Measurements from ENCODE around the gene CCSER2.
"Not testable (repeated sequence)": the region's sequence is repeated elsewhere in the genome, so short reads cannot be mapped to it uniquely, and the experiment has no call there.

Gene CCSER2

GRCh38 chr10:84347575-84348002 is 19.2 kb downstream of the CCSER2 start:
- DNase-seq (ENCODE audit: low spot score), result not testable (repeated sequence)

DNA sequence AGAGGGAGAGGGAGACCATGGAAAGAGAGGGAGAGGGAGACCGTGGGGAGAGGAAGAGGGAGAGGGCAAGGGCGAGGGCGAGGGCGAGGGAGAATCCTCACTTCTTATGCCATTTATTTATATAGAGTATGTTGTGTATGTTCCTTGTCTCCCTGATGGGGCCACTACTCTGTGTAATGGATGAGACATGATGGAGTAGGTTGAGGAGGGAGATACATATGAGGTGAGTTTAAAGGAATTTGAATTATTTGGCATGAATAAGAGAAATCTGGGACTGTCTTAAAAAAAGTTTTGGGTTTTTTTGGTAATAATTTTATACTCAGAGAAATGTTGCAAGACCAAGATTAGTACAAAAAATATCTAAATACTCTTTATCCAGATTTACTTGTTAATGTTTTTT is 20.1 kb downstream of the CCSER2 start:
- no peak for DNase-seq (ENCODE audit: low spot score)

GRCh38 chr10:84348860-84349259 is 20.5 kb downstream of the CCSER2 start:
- no peak for DNase-seq (ENCODE audit: low spot score)

GRCh38 chr10:84352251-84352842 is 24.0 kb downstream of the CCSER2 start:
- DNase-seq (ENCODE audit: low spot score), result peak; percentile 65

DNA sequence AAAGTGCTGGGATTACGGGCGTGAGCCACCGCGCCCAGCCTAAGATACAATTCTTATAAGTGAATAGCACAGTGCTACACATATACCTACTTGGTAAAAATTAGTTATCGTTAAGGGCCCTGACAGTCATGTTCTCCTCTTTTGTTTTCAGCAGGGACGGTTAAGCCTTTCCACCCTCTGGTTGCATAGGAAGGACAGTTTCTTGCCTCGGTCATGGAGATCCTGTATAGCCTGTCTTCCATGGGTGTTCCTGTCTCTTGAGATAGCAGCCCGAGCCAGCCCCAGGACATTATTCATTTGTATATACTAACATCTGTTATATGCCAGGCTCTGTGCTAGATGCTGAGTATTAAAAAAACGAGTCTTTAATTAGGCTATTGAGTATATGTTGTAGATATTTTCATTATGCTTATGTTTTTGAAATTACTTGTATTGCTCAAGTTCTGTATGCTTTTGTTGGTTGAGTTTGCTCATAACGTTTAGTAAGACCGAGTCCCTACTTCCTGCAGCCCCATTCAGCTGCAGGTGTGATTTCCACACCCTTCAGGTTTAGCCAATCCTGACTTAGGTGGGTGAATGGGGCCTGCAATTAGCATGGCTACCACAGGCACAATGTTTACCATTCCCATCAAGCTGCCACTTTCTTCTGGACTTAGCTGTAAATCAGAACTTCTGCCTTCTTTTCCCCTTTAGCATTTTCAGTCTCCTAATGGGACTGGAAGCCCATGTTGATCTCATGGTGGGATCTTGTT is 24.8 kb downstream of the CCSER2 start:
- DNase-seq (ENCODE audit: low spot score), result no peak

DNA sequence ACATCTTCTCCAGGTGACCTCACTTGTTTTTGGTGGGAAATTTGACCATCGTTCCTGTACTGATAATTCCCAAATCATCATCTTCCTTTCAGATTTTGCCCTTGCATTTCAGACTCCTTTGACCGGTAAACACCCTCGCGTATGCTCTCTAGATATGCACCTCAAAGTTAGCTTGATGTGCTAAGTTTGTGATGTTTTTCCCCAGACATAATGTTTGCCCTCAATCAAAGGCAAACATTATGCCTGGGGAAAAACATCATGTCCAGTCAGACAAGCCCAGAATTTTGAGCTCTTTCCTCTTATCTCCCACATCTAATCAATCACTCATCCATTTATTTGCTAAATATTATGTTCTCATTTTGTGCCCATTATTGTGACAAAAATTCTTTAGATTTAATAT is 26.2 kb downstream of the CCSER2 start:
- DNase-seq (ENCODE audit: low spot score), result no peak

DNA sequence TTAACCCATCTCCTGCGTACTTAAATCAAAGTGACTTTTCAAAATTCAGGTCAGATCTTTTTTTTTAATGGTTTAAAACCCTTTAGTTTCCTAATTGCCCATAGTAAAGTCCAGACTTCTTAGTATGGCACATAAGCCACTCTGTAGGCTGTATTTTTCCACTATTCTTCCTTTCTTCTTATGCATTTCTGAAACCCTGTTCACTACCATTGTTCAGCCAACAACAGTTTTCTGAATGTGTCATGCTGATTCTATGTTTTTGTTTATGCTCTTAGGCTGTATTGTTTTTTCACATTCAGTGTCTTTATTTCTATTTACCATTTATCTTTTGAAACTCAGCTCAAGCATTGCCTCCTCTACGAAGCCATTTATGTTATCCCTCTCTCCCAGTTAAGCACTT is 26.7 kb downstream of the CCSER2 start:
- no peak for DNase-seq (ENCODE audit: low spot score)

- DNase-seq (ENCODE audit: low spot score), result no peak
Observed at GRCh38 chr10:84356928-84357327, 28.5 kb downstream of the CCSER2 start.

DNA sequence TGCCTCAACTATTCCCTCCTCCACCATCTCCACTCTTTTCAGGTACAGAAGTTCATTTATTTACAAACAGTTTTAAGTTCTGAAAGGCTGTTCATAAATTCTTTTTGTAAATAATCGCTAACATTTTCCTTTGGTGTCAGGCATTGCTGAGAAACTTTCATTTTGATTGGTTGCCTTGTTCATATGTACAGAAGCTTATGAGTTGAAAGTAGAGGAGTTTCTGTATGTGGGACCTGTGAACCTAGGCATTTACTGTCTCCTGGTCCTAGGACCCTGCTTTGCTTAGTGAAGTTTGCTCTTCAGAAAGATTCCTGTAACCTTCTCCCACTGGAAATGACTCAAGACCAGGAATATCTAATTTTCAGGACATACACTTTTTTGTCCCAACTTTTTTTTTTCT is 30.4 kb downstream of the CCSER2 start:
- no peak for DNase-seq (ENCODE audit: low spot score)

DNA sequence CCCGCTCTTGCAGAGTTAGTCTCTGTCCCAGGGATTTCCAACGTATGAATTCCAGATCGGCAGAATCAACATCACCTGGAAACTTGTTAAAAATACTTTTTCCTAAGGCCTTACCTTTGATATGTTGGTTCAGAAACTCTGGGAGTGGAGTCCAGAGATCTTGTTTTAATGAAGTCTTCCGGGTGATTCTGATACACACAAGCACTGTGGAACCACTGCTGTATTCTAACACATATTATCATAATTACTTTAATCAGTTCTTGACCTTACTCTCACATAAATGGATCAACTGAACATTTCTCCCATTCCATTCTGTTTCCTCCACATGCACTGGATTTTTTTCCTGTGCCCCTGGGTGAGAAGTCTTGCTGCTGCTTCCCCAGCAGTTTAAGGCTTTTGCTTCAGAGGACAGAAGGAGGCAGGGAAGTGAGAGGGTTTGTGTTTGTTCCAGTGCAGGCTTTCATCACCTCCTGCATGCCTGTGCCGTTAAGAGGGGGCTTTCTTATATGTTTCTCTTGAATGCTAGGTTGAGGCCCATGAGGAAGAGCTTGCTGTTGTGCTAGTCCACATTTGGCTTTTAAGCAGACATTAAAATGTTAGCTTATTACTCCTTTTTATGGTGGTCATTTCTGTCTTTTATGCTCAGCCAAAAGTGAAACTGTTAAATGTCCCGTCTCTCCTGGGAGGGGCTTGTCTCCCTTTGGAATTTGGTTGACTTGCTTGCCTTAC is 32.4 kb downstream of the CCSER2 start:
- DNase-seq (ENCODE audit: low spot score), result no peak

- DNase-seq (ENCODE audit: low spot score), result no peak
Observed at GRCh38 chr10:84365335-84365881, 37.0 kb downstream of the CCSER2 start.

DNA sequence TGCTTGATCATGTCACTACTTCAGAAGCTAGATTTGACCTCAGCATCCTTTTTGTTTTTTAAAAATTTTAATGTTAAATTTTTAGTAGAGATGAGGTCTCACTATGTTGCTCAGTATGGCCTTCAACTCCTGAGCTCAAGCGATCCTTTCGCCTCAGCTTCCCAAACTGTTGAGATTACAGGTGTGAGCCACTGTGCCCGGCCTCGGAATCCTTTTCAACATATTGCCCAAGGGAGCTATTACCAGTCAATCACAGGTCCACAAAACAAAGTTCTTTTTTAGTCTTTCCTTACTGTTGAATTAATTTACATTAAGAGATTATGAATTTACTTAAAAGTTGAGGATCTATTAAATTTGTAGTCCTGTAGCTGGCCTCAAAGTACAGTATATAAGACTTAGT is 37.7 kb downstream of the CCSER2 start:
- DNase-seq (ENCODE audit: low spot score), result no peak

DNA sequence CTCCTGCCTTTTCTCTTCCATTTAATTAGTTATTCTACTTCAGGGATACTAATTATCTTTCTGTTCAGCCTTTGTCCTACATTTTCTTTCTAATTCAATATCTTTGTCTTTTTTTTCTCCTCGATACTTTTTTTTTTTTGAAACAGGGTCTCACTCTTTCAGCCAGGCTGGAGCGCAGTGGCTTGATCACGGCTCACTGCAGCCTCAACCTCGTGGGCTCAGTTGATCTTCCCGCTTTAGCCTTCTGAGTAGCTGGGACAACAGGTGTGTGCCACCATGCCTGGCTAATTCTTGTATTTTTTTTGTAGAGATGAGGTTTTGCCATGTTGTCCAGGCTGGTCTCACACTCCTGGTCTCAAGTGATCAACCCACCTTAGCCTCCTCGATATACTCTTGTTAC is 38.9 kb downstream of the CCSER2 start:
- DNase-seq (ENCODE audit: low spot score), result no peak

DNA sequence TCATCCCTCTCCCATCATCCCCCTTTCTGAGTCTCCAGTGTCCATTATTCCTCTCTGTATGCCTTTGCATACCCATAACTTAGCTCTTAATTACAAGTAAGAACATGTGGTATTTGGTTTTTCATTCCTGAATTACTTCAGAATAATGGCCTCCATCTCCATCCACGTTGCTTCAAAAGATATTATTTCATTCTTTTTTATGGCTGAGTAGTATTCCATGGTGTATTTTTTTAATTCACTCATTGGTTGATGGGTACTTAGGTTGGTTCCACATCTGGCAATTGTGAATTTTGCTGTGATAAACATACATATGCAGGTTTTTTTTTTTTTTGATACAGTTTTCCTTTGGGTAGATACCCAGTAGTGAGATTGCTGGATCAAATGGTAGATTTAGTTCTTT is 40.4 kb downstream of the CCSER2 start:
- no peak for DNase-seq (ENCODE audit: low spot score)

DNA sequence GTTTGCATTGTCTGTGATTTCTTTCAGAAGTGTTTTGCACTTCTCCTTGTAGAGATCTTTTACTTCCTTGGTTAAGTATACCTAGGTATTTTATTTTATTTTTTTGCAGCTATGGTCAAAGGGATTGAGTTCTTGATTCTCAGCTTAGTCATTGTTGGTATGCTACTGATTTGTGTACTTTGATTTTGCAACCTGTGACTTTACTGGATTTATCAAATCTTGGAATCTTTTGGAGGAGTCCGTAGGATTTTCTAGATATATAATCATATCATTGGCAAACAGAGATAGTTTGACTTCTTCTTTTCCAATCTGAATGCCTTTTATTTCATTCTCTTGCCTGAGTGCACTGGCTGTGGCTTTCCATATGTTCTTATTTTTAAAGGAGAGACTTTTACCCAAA is 41.9 kb downstream of the CCSER2 start:
- no peak for DNase-seq (ENCODE audit: low spot score)

- no peak for DNase-seq (ENCODE audit: low spot score)
Observed at GRCh38 chr10:84371944-84372343, 43.6 kb downstream of the CCSER2 start.

GRCh38 chr10:84373000-84373399 is 44.6 kb downstream of the CCSER2 start:
- DNase-seq (ENCODE audit: low spot score), result no peak

DNA sequence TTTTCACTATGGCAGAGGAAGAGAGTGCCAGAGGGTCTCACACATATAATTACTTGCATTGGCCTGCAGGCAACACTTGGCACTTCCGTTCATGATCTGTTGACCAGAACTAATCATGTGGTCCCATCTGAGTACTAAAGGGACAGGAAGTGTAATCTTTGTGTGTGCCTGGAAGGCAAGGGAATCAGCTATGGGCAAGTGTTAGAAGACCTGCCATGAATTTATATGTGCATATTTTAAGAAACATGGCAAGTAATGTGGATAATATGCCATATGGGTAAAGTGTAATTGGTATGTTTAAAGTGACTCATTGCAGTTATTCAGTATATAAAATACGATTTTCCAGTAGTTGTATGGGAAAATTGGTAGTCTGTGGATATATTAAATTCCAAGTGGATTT is 46.1 kb downstream of the CCSER2 start:
- no peak for DNase-seq (ENCODE audit: low spot score)

DNA sequence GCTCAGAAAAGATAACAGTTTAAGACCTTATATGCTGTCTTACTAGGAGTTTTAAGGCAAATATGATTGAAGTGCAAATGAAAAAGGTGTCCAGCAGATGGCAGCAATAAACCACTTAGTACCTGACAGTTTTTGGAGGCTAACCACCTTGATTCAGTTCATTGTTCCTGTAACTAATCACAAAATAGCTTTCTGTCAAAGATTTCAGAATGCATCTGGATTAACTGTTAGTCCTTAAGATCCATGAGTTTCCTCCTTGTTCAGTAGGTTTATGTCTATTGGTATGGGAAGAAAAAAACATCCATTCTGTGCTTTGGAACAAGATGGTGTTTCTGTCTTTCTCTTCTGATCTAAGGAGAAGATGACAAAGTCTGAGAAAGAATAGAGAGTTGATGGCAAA is 46.6 kb downstream of the CCSER2 start:
- peak; percentile 25 for DNase-seq (ENCODE audit: low spot score)

GRCh38 chr10:84375881-84376280 is 47.5 kb downstream of the CCSER2 start:
- no peak for DNase-seq (ENCODE audit: low spot score)

DNA sequence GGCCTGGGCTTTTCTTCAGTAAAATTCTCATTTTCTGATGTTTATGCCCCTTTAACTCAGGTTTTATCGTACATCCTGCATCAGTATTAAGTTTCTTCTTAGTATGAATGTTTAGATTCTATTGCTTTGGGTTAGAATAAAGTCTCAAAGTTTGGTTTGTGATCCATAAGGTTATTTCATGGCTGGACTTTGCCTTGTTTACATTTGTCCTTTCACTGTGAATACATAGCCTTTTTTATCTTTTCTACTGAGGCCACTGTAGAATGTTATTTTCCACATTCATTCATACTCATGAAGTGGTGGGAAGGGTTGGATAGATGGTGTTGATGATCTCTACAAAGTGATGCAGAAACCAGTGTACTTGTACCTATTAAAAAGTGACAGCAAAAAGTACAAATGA is 59.8 kb downstream of the CCSER2 start:
- DNase-seq (ENCODE audit: low spot score), result no peak

- DNase-seq (ENCODE audit: low spot score), result no peak
Observed at GRCh38 chr10:84390364-84390763, 62.0 kb downstream of the CCSER2 start.

DNA sequence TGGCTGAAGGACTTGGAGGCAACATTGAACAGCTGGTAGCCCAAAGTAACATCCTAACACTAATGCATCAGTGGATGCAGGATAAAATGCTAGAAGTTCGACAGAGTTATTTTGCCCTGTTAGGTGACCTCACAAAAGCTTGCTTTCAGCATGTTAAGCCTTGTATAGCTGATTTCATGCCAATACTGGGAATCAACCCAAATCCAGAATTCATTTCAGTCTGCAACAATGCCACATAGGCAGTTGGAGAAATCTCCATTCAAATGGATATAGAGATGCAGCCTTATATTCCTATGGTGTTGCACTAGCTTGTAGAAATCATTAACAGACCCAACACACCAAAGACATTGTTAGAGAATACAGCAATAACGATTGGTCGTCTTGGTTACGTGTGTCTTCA is 62.9 kb downstream of the CCSER2 start:
- DNase-seq (ENCODE audit: low spot score), result no peak
